Placental epithelial cell (primary cell): ENCODE measurements around the gene DENND1A. TPM values are rescaled to one million over a fixed set of nuclear protein-coding genes. Genes with fewer than 3 reads are reported as not detected.

Experiments used
- small RNA-seq: library from RNA; depleted of rRNA; stranded (forward); fragments of <200 nt; gene quantifications from one replicate; pipeline ENCODE3, GENCODE V24; 2012
- total RNA-seq: library from RNA; depleted of rRNA; stranded (reverse); fragments of >200 nt; gene quantifications from 2 replicates; pipeline ENCODE4 v1.2.3, GENCODE V29; 2012

DENND1A gene, protein sequence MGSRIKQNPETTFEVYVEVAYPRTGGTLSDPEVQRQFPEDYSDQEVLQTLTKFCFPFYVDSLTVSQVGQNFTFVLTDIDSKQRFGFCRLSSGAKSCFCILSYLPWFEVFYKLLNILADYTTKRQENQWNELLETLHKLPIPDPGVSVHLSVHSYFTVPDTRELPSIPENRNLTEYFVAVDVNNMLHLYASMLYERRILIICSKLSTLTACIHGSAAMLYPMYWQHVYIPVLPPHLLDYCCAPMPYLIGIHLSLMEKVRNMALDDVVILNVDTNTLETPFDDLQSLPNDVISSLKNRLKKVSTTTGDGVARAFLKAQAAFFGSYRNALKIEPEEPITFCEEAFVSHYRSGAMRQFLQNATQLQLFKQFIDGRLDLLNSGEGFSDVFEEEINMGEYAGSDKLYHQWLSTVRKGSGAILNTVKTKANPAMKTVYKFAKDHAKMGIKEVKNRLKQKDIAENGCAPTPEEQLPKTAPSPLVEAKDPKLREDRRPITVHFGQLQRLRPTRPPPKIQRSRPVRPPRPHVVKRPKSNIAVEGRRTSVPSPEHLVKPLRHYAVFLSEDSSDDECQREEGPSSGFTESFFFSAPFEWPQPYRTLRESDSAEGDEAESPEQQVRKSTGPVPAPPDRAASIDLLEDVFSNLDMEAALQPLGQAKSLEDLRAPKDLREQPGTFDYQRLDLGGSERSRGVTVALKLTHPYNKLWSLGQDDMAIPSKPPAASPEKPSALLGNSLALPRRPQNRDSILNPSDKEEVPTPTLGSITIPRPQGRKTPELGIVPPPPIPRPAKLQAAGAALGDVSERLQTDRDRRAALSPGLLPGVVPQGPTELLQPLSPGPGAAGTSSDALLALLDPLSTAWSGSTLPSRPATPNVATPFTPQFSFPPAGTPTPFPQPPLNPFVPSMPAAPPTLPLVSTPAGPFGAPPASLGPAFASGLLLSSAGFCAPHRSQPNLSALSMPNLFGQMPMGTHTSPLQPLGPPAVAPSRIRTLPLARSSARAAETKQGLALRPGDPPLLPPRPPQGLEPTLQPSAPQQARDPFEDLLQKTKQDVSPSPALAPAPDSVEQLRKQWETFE
- total RNA-seq: 10.6 and 17.0 TPM in 2 replicates

DNA sequence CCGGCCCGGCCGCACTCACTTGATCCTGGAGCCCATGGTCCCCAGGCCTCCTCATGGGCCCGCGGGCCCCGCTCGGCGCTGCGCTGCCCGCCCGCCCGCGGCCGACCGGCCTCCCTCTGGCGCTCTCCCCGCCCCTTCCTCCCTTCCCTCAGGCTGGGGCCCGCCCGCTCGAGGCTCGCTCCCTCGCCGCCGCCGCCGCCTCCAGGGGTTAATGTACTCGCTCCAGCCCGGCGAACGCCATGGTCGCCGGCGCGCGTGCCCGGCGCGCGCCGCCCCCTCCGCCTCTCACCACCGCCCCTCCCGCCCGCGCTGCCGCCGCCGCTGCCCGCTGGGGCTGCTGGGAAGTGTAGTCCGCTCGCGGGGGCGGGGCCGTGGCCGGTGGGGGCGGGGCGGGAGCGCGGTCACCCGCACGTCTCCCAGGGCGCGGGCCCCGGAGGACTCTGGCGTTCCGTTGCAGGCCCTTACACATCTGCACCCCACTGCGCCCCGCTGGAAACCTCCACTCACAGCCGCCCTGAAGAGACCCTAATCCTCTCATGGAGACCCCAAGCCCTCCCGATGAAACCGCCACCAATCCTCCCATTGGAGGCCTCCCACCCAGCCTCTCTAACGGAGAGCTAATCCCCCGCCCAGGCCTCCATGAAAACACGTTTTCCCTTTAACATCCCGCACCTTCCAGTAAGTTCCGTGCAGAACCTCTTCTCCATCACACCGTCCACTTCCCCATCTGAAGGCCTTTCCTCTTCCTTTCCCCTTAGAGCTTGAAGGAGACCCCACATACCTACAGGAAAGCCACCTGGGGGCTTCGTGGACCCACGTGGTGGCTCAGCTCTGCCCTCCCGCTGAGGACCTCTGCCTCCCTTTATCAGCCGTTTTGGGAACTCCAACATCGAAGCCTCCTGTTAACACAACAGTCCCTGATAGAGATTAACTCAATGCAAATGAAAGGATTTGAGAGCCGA is at the start of gene DENND1A:
TSS of gene DENND1A (minus strand) at position 257 of the 962 bp plus-strand sequence. CDS start at position 36, 221 bp downstream.

DNA sequence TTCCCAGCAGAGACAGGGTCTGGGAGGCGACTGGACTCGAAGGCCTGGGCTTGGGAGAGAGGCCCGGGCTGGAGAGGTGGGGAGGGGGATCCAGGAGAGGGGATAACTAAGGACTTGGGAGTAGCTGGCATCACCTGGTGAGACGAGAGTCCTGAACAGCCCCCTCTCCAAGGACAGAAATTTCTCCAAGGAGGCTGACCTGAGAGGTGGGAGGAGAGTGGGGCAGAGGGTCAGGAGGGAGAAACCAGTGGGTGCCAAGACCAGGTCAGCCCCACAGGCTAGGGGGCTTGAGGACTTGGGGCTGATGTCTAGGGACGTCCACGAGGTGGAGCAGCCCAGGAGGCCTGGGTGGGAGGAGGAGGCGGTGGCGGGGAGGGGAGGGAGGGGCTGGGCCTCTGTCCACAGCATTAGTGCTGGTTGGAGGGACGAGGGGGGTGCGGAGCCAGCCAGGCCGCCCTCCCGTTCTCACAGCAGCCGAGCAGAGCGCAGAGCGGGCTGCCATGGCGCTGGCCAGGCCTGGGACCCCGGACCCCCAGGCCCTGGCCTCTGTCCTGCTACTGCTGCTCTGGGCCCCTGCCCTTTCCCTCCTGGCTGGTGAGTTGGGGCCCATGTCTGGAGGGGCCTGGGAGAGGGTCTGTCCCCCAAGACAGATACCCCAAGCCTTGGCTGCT is 574.0 kb downstream of the DENND1A start, which contains the start of gene CRB2:
TSS of gene CRB2 (plus strand) at position 437 of the 671 bp plus-strand sequence. CDS start at position 501, 64 bp downstream.

Small RNA genes within 50 kb of the gene (small RNA-seq; reads per million reads assigned to genes)
- gene MIR601: not detected
- not detected for gene MIR7150

Other genes starting within 250 kb of the DENND1A start
- gene LHX2, start 81.6 kb upstream of the DENND1A start, total RNA-seq: not detected in 2 replicates